ENCODE measurements around the gene TMEM200C.

GRCh38 chr18:5871426-5871825, 23.9 kb downstream of the TMEM200C start:
- TF ChIP-seq ZNF398 (tag by site-specific recombination; IDR thresholded peaks at IDR 0.05) (no peak), ZBTB7A (tag by site-specific recombination; IDR thresholded peaks at IDR 0.05; ENCODE audit: low read depth) (no peak), SP2 (tag by site-specific recombination; IDR thresholded peaks at IDR 0.05) (no peak), CTCF (tag by site-specific recombination; IDR thresholded peaks at IDR 0.05) (no peak), ZNF169 (tag by site-specific recombination; IDR thresholded peaks at IDR 0.05) (no peak), ZNF391 (tag by site-specific recombination; IDR thresholded peaks at IDR 0.05; ENCODE audit: borderline replicate concordance, low read depth) (no peak), ZNF610 (tag by site-specific recombination; IDR thresholded peaks at IDR 0.05; ENCODE audit: borderline replicate concordance) (no peak), SP7 (tag by site-specific recombination; IDR thresholded peaks at IDR 0.05) (no peak), ZNF274 (IDR thresholded peaks at IDR 0.05; ENCODE audit: low read length) (no peak), ZNF274 (tag by site-specific recombination; IDR thresholded peaks at IDR 0.05; ENCODE audit: borderline replicate concordance) (no peak), YY1 (tag by site-specific recombination; IDR thresholded peaks at IDR 0.05) (no peak), ZNF561 (tag by site-specific recombination; IDR thresholded peaks at IDR 0.05; ENCODE audit: borderline replicate concordance) (no peak), ZNF366 (tag by site-specific recombination; conservative IDR thresholded peaks at IDR 0.05) (no peak), ZNF423 (tag by site-specific recombination; IDR thresholded peaks at IDR 0.05) (no peak), ZNF121 (tag by site-specific recombination; IDR thresholded peaks at IDR 0.05) (no peak)

Measured in HEK293 (cell line).